Stimulated activated CD8-positive, alpha-beta memory T cell treated with anti-CD3 and anti-CD28 coated beads, Interleukin-15, amount 100 ng/mL, for 48 hours (primary cell): ENCODE data around the gene RDH5.

ENCODE experiments used
- DNase-seq, 2 donors: peaks; one replicate each; pipeline ENCODE4 v3.0.0-alpha.2; 2020; ENCODE audit warnings: low read depth in 2 of 2

RDH5 gene

GRCh38 chr12:55696141-55696540 is 24.1 kb upstream of the RDH5 start:
- no peak for DNase-seq

DNA sequence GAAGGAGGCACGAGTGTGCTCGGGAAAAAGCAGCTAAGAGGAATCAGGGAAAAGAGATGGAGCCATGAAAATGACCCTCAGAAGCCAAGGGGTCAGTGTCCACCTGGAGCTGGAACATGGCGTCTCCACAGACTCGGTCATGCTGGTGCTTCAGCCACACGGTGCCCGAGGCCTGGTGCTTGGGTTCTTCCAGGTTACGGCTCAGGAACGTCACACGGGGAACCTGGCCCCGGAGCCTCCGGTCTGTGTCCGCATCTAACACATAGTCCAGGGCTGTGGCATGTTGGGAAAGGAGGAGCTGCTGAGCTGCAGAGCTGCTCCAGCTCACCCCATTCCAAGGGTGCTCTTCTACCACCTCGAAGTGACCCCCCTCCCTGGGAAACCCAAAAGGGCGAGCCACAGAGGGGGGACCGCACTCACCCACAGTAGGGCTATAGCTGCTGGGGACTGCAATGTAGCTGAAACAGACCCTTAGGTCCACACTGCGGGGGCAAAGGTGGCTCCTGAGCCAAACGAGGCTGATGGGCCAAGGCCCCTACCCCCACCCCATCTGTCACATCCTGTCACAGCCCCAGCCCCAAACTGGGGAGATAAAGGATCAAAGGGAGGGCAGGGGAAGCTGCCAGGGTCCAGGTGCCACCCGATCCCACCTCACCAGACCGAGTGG is 23.3 kb upstream of the RDH5 start:
- no peak for DNase-seq

DNA sequence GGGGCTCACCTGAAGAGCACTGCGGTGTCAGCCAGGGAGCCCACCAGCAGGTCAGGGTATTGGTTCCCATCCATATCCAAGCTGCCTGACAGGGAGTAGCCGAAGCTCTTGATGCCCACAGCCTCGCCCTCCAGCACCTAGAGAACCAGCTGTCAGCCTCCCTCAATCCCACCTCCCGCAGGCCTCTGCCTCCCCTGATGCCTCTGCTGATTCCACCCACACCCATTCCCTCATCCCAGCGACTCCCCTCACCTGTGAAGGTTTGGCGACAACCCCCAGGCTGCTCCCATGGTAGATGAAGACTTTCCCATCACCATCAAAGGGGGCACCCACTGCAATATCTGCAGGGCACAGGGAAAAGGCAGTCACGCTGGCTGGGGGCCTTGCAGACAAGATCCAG is 22.5 kb upstream of the RDH5 start:
- DNase-seq: no peak

DNA sequence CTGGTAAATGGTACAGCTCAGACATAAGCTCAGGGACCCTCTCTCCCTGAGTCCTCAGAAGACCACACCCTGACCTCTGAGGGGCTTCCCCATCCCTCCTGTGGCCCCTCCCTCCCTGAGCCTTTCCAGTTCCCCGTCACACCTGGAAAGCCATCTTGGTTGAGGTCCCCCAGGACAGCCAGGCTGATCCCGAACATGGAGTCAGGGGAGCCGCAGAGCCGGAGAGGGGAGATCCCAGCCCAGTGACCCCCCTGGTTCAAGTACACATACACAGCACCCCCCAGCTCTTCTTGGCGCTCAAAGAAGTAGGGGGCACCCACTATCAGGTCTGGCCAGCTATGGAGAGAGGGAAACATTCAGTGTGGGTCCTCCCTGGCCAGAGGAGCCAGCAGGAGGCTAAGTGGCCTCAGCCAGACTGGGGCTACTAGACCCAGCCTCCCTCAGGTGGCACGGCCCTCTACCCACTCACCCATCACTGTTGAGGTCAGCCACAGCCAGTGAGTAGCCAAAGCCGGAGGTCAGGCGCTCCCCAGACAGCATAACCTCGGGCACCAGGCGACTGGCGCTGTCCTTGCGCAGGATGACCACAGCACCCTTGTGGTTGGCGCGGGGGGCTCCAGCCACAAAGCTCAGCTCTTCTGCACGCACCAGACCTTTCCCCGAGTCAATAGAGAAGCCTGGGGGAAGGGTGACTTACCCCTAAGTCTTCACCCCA is 21.8 kb upstream of the RDH5 start:
- no peak for DNase-seq

DNA sequence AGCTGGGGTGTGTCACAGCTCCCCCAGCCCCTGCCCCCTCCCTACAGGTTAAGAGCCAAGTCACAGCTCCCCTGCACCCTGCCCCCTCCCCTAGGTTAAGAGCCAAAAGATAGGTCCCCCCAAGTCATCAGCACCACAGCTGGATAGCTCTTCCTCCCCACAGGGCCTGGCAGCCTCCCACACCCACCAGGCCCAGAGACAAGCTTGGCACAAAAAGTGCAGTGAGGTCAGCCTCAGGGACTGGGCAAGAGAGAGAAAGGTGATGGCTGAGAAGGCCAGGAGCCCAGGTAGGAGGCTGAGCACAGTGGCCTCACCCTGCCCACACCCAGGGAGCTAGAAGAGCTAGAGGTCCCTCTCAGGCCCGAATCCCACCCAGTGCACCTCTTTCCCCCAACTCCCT is 21.2 kb upstream of the RDH5 start:
- DNase-seq: no peak

GRCh38 chr12:55699471-55700055 is 20.6 kb upstream of the RDH5 start:
- DNase-seq: no peak

DNA sequence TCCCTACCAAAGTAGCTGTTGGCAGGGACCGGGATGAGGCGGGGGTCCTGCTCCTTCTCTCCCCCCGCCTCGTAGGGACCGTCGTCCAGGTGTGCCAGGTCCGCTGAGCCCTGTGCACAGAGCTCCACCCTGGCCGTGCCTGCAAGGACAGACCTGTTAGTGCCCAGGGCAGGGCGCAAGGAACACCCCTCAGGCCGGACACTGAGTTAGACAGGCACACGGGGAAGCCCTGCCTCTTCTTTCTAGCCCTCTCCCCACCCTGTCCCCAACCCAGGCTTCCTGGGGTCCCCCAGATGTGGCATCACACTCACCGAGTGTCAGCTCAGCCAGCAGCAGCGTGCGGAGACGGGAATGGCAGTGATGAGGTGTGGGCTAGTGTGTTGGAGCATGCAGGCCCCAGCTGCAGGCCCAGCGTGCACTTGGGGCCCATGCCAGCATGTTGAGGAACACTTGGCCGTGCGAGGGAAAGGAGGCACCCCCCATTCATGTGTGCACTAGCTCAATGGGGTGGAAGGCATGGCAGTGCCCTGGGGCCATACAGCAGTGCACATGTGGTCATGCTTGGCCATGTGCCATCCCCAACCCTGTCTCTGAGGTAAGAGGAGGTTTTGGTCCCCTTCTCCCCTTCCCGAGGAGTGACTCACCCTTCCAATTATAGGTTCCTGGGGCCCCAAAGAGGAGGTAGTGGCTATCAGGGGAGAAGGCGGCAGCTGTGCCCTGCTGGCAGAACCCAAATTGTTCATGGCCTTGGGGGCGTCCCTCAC is 19.8 kb upstream of the RDH5 start:
- DNase-seq: no peak

GRCh38 chr12:55702861-55703260 is 17.3 kb upstream of the RDH5 start:
- no peak for DNase-seq

- DNase-seq: no peak
These were observed 16.9 kb upstream of the RDH5 start for GRCh38 chr12:55703288-55703687.

GRCh38 chr12:55703901-55704761 is 16.1 kb upstream of the RDH5 start:
- DNase-seq: no peak

- no peak for DNase-seq
These were observed 15.1 kb upstream of the RDH5 start for GRCh38 chr12:55704824-55705718.

- no peak for DNase-seq
These were observed 14.3 kb upstream of the RDH5 start for GRCh38 chr12:55705782-55706402.

DNA sequence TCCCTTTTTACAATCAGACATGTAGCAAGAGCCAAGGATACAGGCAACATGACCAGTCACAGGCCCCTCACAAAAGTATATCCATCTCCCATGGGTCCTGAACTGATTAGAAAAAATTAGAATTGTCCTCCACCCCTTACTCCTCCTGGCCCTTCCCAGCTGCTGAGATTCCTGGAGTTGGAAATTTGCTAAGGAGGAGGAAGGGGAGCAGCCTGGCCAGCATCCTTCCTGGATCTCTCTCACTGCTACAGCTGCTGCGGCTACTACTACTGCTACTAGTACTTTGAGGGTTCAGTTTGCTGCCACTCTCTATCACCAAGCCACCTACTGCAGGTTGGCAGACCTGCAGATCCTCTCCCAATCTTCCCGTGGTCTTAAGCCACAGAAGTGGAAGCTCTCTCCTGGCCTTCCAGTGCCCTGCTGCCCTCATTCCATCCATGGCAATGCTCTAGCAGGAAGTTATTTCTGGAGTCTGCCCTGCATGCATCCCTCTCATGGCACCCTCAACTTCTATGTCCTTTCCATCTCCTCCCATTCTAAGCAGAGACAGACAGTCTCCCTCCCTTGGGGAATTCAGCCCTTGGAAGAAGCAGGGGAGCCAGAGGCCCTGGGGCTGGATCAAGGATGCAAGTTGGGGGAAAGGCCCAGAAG is 13.5 kb upstream of the RDH5 start:
- DNase-seq: no peak

GRCh38 chr12:55707219-55707671 is 12.9 kb upstream of the RDH5 start:
- no peak for DNase-seq

- DNase-seq: peak; percentile 45 to 48
These were observed 12.1 kb upstream of the RDH5 start, which contains the start of gene ITGA7 for GRCh38 chr12:55707841-55708694. Gene ITGA7, minus strand, starts transcription at chr12:55707904. Its CDS starts 222 bp downstream, at chr12:55707682.

GRCh38 chr12:55708695-55709233 is 11.4 kb upstream of the RDH5 start:
- no peak for DNase-seq

GRCh38 chr12:55711786-55712553 is 8.2 kb upstream of the RDH5 start:
- no peak for DNase-seq
